Measurements from ENCODE around the gene UBN2. TPM values are rescaled to one million over a fixed set of nuclear protein-coding genes. Genes with fewer than 3 reads are reported as not detected.
"Not testable (repeated sequence)": the region's sequence is repeated elsewhere in the genome, so short reads cannot be mapped to it uniquely, and the experiment has no call there.

UBN2 gene
- total RNA-seq, 2 donors from 2014 or later = 14.4 to 19.3 TPM

GRCh38 chr7:139332697-139333359 is 101.8 kb downstream of the UBN2 start:
- intact Hi-C loops (cut with DNase I) = no loop called here
- no peak for DNase-seq
- Histone ChIP-seq H3K9ac (ENCODE audit: low read depth in 2 of 2, low read length in 2 of 2) (no peak overlapping the region), H3K36me3 (no peaks in the 10 kb centered on the region), H3K27me3 (no peaks in the 10 kb centered on the region), H3K9me3 (no peaks in the 10 kb centered on the region), H3K4me3 (no peak overlapping the region), H3K27ac (no peak overlapping the region), H3K4me1 (no peaks in the 10 kb centered on the region)
- TF ChIP-seq, protein P1, sequence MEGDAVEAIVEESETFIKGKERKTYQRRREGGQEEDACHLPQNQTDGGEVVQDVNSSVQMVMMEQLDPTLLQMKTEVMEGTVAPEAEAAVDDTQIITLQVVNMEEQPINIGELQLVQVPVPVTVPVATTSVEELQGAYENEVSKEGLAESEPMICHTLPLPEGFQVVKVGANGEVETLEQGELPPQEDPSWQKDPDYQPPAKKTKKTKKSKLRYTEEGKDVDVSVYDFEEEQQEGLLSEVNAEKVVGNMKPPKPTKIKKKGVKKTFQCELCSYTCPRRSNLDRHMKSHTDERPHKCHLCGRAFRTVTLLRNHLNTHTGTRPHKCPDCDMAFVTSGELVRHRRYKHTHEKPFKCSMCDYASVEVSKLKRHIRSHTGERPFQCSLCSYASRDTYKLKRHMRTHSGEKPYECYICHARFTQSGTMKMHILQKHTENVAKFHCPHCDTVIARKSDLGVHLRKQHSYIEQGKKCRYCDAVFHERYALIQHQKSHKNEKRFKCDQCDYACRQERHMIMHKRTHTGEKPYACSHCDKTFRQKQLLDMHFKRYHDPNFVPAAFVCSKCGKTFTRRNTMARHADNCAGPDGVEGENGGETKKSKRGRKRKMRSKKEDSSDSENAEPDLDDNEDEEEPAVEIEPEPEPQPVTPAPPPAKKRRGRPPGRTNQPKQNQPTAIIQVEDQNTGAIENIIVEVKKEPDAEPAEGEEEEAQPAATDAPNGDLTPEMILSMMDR (IDR thresholded peaks at IDR 0.05) = no peak

DNA sequence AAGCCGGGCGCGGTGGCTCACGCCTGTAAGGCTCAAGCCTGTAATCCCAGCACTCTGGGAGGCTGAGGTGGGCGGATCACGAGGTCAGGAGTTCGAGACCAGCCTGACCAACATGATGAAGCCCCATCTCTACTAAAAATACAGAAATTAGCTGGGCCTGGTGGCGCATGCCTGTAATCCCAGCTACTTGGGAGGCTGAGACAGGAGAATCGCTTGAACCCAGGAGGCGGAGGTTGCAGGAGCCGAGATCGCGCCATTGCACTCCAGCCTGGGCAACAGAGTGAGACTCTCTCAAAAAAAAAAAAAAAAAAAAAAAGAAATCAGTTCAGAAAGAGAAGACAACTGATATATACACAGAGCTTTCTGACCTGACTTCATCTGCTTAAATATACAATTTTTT is 102.4 kb downstream of the UBN2 start:
- not testable (repeated sequence) for H3K9me3 ChIP-seq, H3K27me3 ChIP-seq

DNA sequence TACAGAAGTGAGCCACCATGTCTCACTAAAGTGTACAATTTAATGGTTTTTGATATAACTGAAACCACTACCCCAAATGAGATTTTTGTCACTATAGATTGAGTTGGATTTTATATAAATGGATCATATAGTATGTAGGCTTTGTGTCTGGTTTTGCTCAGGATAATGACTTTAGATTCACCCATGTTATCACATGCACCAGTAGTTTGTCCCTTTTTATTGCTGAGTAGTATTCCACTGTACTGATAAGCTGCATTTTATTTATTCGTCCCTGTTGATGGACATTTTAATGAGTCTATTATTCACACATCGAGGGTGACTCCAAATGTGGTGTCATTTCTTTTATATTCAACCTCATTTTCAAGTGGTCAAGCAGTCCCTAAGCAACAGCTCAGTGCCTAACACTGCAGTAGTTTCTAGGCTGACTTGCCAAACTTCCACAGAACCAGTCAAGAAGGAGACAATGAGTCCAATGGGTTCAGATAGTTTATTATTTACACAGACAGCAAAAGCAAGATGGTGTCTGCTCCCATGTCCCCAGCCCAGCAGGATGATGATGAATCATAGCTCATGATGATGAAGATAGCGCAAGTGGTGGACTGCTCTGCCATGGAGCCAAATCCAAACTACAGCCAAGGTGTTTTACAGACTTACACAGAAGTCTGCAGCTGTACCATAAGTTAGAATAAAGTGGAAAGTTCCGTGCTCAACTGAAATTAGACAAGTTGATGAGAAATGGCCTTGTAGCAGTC is 103.5 kb downstream of the UBN2 start:
- Histone ChIP-seq H3K27me3 (no peaks in the 10 kb centered on the region), H3K9me3 (no peaks in the 10 kb centered on the region), H3K36me3 (no peaks in the 10 kb centered on the region), H3K4me1 (no peaks in the 10 kb centered on the region), H3K9ac (ENCODE audit: low read depth in 2 of 2, low read length in 2 of 2) (no peak overlapping the region), H3K4me3 (no peak overlapping the region), H3K27ac (no peak overlapping the region)
- intact Hi-C loops (cut with DNase I) = no loop called here
- TF ChIP-seq, protein P1 (IDR thresholded peaks at IDR 0.05) = no peak
- no peak for DNase-seq

More for the DNA sequence above, 102.4 kb downstream of the UBN2 start:
- H3K4me3 ChIP-seq; intact Hi-C loops (cut with DNase I); DNase-seq; H3K4me1 ChIP-seq; H3K36me3 ChIP-seq; H3K27ac ChIP-seq; H3K9ac ChIP-seq (ENCODE audit: low read depth in 2 of 2, low read length in 2 of 2): not testable (repeated sequence)

GRCh38 chr7:139339025-139339424 is 108.0 kb downstream of the UBN2 start:
- intact Hi-C loops (cut with DNase I) = no loop called here
- no peaks in the 10 kb centered on the region for H3K27me3 ChIP-seq
- no peak overlapping the region for H3K27ac ChIP-seq
- H3K9ac ChIP-seq (ENCODE audit: low read depth in 2 of 2, low read length in 2 of 2) = no peak overlapping the region
- no peaks in the 10 kb centered on the region for H3K9me3 ChIP-seq
- H3K4me1 ChIP-seq = peaks cover 6% of the 10 kb centered on the region
- no peak for DNase-seq
- H3K4me3 ChIP-seq = no peak overlapping the region
- no peaks in the 10 kb centered on the region for H3K36me3 ChIP-seq
- TF ChIP-seq, protein P1 (IDR thresholded peaks at IDR 0.05) = no peak

DNA sequence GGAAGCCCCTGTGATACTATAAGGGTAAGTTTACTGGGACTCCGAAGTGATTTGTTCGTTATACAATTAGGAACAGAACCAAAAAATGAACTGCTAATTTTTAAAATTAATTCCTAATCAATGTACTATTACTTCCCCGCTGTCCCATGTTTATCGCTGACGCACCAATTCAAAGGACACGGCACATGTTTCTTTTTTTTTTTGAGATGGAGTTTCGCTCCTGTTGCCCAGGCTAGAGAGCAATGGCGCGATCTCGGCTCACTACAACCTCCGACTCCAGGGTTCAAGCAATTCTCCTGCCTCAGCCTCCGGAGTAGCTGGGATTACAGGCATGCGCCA is 108.6 kb downstream of the UBN2 start:
- peaks cover 6% of the 10 kb centered on the region for H3K4me1 ChIP-seq
- intact Hi-C loops (cut with DNase I) = no loop called here
- H3K9me3 ChIP-seq = no peaks in the 10 kb centered on the region
- peak overlapping the region; percentile 74 for H3K4me3 ChIP-seq
- no peak for DNase-seq
- peak overlapping the region; percentile 99 for H3K27ac ChIP-seq
- H3K36me3 ChIP-seq = no peaks in the 10 kb centered on the region
- H3K9ac ChIP-seq (ENCODE audit: low read depth in 2 of 2, low read length in 2 of 2) = no peak overlapping the region
- TF ChIP-seq, protein P1 (IDR thresholded peaks at IDR 0.05) = no peak
- no peaks in the 10 kb centered on the region for H3K27me3 ChIP-seq
